Measurements from ENCODE around the gene LARP1B. TPM values are rescaled to one million over a fixed set of nuclear protein-coding genes. Genes with fewer than 3 reads are reported as not detected.

LARP1B gene
- total and polyA plus RNA-seq, 9 of the 15 experiments (the other 6 are each of a cell fraction or from before 2014, with no cell fraction given): 19.2 to 59.7 (median 37.9) TPM

DNA sequence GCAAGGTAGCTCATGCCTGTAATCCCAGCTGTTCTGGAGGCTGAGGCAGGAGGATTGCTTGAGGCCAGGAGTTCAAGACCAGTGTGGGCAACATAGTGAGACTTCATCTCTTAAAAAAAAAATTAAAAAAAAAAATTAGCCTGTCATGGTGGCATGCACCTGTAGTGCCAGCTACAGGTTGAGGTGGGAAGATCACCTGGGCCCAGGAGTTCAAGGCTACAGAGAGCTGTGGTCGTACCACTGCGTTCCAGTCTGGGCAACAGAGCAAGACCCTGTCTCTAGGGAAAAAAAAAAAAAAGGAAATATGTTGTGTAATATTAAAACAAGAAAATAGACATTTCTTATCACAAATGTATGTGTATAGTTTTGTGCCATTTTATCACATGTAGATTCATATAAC lies 97.8 kb downstream of the LARP1B start:
- Histone ChIP-seq H3K9me1 (ENCODE audit: control insufficient read depth, insufficient read depth, low read length) (no peaks in the 10 kb centered on the region), H3K36me3 (ENCODE audit: control insufficient read depth, insufficient read depth, low read length) (0 out of 3 replicates have a peak, but pooled peaks cover 2% of the 10 kb centered on the region), H3K4me1 (replicated peaks in 1 of 2; ENCODE audit: control insufficient read depth in 2 of 2, insufficient read depth in 2 of 2, low read length in 2 of 2) (0 out of 5 replicates have a peak, but pooled peaks cover 0 to 5% of the 10 kb centered on the region in 2 experiments), H2AFZ (ENCODE audit: low read depth, low read length) (no peak overlapping the region), H4K20me1 (replicated peaks; ENCODE audit: control insufficient read depth, insufficient read depth, low read length) (no peaks in the 10 kb centered on the region), H3K27ac (ENCODE audit: extremely low read depth, low read depth, low read length) (no peak overlapping the region), H3K9me3 (replicated peaks; ENCODE audit: control insufficient read depth, insufficient read depth, low read depth, low read length) (no peaks in the 10 kb centered on the region), H3K4me3 (no peak overlapping the region), H3K9ac (ENCODE audit: insufficient read depth in 1 of 2, low read depth in 2 of 2, low read length in 2 of 2) (no peak overlapping the region), H3K79me2 (ENCODE audit: control insufficient read depth, insufficient read depth, low read length) (no peaks in the 10 kb centered on the region), H3K4me2 (ENCODE audit: insufficient read depth, low read length) (no peak overlapping the region), H3K27me3 (ENCODE audit: control insufficient read depth in 2 of 2, insufficient read depth in 2 of 2, low read length in 2 of 2) (no peaks in the 10 kb centered on the region)
- BruUV-seq (replicated peaks): no TSS peak
- POLR2A ChIA-PET: no interaction called here
- FAIRE-seq: no peak
- no peak for DNase-seq (ENCODE audit: extremely low read depth in 1 of 4, low spot score in 3 of 4)
- in situ Hi-C loops (cut with MboI): no loop called here
- CTCF ChIA-PET (ENCODE audit: low intra/inter-chr PET ratio): no interaction called here
- WGBS (ENCODE audit: insufficient coverage, low coverage, missing lambda C conversion rate): 100% methylated on average over 1 of the region's 2 CpGs
- intact Hi-C loops (cut with micrococcal nuclease): no loop called here
- ATAC-seq: no peak
- TF ChIP-seq ZNF644 (tag; IDR thresholded peaks at IDR 0.05; ENCODE audit: low read depth): no peak
- no peak for TF ChIP-seq SMAD3 (CRISPR knock-in tag; conservative IDR thresholded peaks at IDR 0.05)
- no peak for TF ChIP-seq XRCC5 (IDR thresholded peaks at IDR 0.05; ENCODE audit: low read depth, low read length)
- TF ChIP-seq KLF16 (IDR thresholded peaks at IDR 0.05): no peak

DNA sequence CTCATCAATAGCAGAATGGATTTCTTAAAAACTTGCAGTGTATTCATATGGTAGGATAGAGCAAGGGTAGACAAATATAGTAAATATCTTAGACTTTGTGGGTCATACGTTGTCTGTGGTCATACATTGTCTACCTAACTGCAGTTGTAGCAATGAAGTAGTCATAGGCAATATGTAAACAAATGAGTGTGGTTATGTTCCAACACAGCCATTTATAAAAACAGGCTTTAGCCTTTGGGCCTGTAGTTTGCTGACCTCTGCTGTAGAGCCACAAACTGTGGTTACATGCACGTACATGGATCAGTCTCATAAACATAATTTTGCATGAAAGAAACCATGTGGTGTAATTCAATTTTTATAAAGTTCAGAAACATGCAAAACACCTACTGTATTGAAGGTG lies 98.9 kb downstream of the LARP1B start:
- WGBS (ENCODE audit: insufficient coverage, low coverage, missing lambda C conversion rate): 64% methylated on average over 2 of the region's 2 CpGs
- H3K36me3 ChIP-seq (ENCODE audit: control insufficient read depth, insufficient read depth, low read length): 0 out of 3 replicates have a peak, but pooled peaks cover 2% of the 10 kb centered on the region
- CTCF ChIA-PET (ENCODE audit: low intra/inter-chr PET ratio): no interaction called here

More for the DNA sequence above, 98.9 kb downstream of the LARP1B start:
- Histone ChIP-seq H3K9ac (ENCODE audit: insufficient read depth in 1 of 2, low read depth in 2 of 2, low read length in 2 of 2) (no peak overlapping the region), H3K79me2 (ENCODE audit: control insufficient read depth, insufficient read depth, low read length) (no peaks in the 10 kb centered on the region), H3K4me2 (ENCODE audit: insufficient read depth, low read length) (no peak overlapping the region), H3K9me3 (replicated peaks; ENCODE audit: control insufficient read depth, insufficient read depth, low read depth, low read length) (no peaks in the 10 kb centered on the region), H3K4me3 (no peak overlapping the region), H3K27ac (ENCODE audit: extremely low read depth, low read depth, low read length) (no peak overlapping the region), H3K9me1 (ENCODE audit: control insufficient read depth, insufficient read depth, low read length) (no peaks in the 10 kb centered on the region), H4K20me1 (replicated peaks; ENCODE audit: control insufficient read depth, insufficient read depth, low read length) (no peaks in the 10 kb centered on the region), H3K4me1 (replicated peaks in 1 of 2; ENCODE audit: control insufficient read depth in 2 of 2, insufficient read depth in 2 of 2, low read length in 2 of 2) (0 out of 5 replicates have a peak, but pooled peaks cover 0 to 5% of the 10 kb centered on the region in 2 experiments), H2AFZ (ENCODE audit: low read depth, low read length) (no peak overlapping the region), H3K27me3 (ENCODE audit: control insufficient read depth in 2 of 2, insufficient read depth in 2 of 2, low read length in 2 of 2) (no peaks in the 10 kb centered on the region)
- FAIRE-seq (no peak), ATAC-seq (no peak), DNase-seq (ENCODE audit: extremely low read depth in 1 of 4, low spot score in 3 of 4) (no peak)
- TF ChIP-seq ZNF274 (IDR thresholded peaks at IDR 0.05; ENCODE audit: borderline replicate concordance, low read depth, low read length): no peak
- TF ChIP-seq ZC3H8 (IDR thresholded peaks at IDR 0.05): no peak
- TF ChIP-seq, protein P1, sequence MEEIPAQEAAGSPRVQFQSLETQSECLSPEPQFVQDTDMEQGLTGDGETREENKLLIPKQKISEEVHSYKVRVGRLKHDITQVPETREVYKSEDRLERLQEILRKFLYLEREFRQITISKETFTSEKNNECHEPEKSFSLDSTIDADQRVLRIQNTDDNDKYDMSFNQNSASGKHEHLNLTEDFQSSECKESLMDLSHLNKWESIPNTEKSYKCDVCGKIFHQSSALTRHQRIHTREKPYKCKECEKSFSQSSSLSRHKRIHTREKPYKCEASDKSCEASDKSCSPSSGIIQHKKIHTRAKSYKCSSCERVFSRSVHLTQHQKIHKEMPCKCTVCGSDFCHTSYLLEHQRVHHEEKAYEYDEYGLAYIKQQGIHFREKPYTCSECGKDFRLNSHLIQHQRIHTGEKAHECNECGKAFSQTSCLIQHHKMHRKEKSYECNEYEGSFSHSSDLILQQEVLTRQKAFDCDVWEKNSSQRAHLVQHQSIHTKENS (CRISPR knock-in tag; IDR thresholded peaks at IDR 0.05): no peak
- TF ChIP-seq, protein P2, sequence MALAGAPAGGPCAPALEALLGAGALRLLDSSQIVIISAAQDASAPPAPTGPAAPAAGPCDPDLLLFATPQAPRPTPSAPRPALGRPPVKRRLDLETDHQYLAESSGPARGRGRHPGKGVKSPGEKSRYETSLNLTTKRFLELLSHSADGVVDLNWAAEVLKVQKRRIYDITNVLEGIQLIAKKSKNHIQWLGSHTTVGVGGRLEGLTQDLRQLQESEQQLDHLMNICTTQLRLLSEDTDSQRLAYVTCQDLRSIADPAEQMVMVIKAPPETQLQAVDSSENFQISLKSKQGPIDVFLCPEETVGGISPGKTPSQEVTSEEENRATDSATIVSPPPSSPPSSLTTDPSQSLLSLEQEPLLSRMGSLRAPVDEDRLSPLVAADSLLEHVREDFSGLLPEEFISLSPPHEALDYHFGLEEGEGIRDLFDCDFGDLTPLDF (CRISPR knock-in tag; IDR thresholded peaks at IDR 0.05): no peak
- TF ChIP-seq GTF2E2 (tag; IDR thresholded peaks at IDR 0.05): no peak
- POLR2A ChIA-PET: no interaction called here
- intact Hi-C loops (cut with micrococcal nuclease) (no loop called here), in situ Hi-C loops (cut with MboI) (no loop called here)
- BruUV-seq (replicated peaks): no TSS peak
